GM18505 (cell line): ENCODE data around the gene CYP2S1.
"Not testable (repeated sequence)": the region's sequence is repeated elsewhere in the genome, so short reads cannot be mapped to it uniquely, and the experiment has no call there.

Experiments used
- ATAC-seq: cut with Tn5 transposase; IDR thresholded peaks from one replicate; pipeline ENCODE4 v1.9.1; 2021; ENCODE audit not compliant: unreplicated experiment
- POLR2A ChIP-seq: IDR thresholded peaks from 4 replicates; pipeline ENCODE4 v1.6.1; 2011; ENCODE audit warnings: borderline replicate concordance; ENCODE audit not compliant: insufficient read depth, insufficient read length; ENCODE audit errors: extremely low read depth

CYP2S1 gene

GRCh38 chr19:41175801-41176777 lies 16.9 kb upstream of the CYP2S1 start:
- no peak for TF ChIP-seq POLR2A
- no peak for ATAC-seq

GRCh38 chr19:41180173-41180572 lies 12.8 kb upstream of the CYP2S1 start:
- ATAC-seq, result not testable (repeated sequence)

GRCh38 chr19:41186971-41187883 lies 5.8 kb upstream of the CYP2S1 start:
- ATAC-seq, result no peak
- TF ChIP-seq POLR2A, result no peak

- ATAC-seq, result no peak
- no peak for TF ChIP-seq POLR2A
Measured at GRCh38 chr19:41187884-41188279, 5.1 kb upstream of the CYP2S1 start.

GRCh38 chr19:41189425-41190065 lies 3.5 kb upstream of the CYP2S1 start:
- no peak for ATAC-seq
- TF ChIP-seq POLR2A, result no peak

- no peak for TF ChIP-seq POLR2A
- ATAC-seq, result no peak
Measured at GRCh38 chr19:41193430-41194156, 574 bp downstream of the CYP2S1 start.

- no peak for TF ChIP-seq POLR2A
Measured at GRCh38 chr19:41194157-41194552, 1.1 kb downstream of the CYP2S1 start.

GRCh38 chr19:41195675-41196497 lies 2.9 kb downstream of the CYP2S1 start:
- no peak for TF ChIP-seq POLR2A
- ATAC-seq, result no peak

More at GRCh38 chr19:41194157-41194552, 1.1 kb downstream of the CYP2S1 start:
- no peak for ATAC-seq

- TF ChIP-seq POLR2A, result no peak
- no peak for ATAC-seq
Measured at GRCh38 chr19:41198559-41198958, 5.5 kb downstream of the CYP2S1 start.

GRCh38 chr19:41203371-41203770 lies 10.4 kb downstream of the CYP2S1 start:
- TF ChIP-seq POLR2A, result no peak
- no peak for ATAC-seq

- not testable (repeated sequence) for ATAC-seq
Measured at GRCh38 chr19:41204338-41204737, 11.3 kb downstream of the CYP2S1 start.

GRCh38 chr19:41205995-41206394 lies 13.0 kb downstream of the CYP2S1 start:
- no peak for ATAC-seq
- TF ChIP-seq POLR2A, result no peak

GRCh38 chr19:41206456-41206855 lies 13.4 kb downstream of the CYP2S1 start:
- no peak for TF ChIP-seq POLR2A
- no peak for ATAC-seq
